Lower leg skin (tissue), 4 donors: ENCODE results near the gene PSMD5. TPM values are rescaled to one million over a fixed set of nuclear protein-coding genes. Genes with fewer than 3 reads are reported as not detected.

ENCODE experiments used
- DNase-seq, 2 donors: peaks; one replicate each; pipeline ENCODE4 v3.0.0-alpha.2; 2019; ENCODE audit warnings: low spot score in 2 of 2
- H3K4me3 ChIP-seq: fragments of 200-600 bp; sonication (generic); 2 replicates; pipeline ENCODE4 v1.5.1; 2017; ENCODE audit warnings: mild to moderate bottlenecking, low read depth; ENCODE audit not compliant: poor library complexity, severe bottlenecking
- CTCF ChIP-seq, 3 donors: fragments of 450-650 bp; IDR thresholded peaks; one replicate each; pipeline ENCODE4 v1.5.1; 2016; ENCODE audit warnings: antibody characterized with exemption in 3 of 3, mild to moderate bottlenecking in 3 of 3, moderate library complexity in 2 of 3
- POLR2A ChIP-seq, 2 donors: fragments of 450-650 bp; IDR thresholded peaks; one replicate each; pipeline ENCODE4 v1.6.1; 2016 to 2017; ENCODE audit warnings: antibody characterized with exemption in 2 of 2, mild to moderate bottlenecking in 1 of 2, moderate library complexity in 1 of 2
- WGBS, 2 donors: methylation state at CpG; one replicate each; pipeline ENCODE4 v1.1.5; 2018; 5-methylcytosine and 5-hydroxymethylcytosine counted together
- intact Hi-C: fragments of 100-400 bp; cut with DNase I; formaldehyde crosslinking; loops from one replicate; pipeline ENCODE4 v1.15.0; 2023; ENCODE audit warnings: low total_unique reads
- total RNA-seq, 4 donors: library from RNA; depleted of rRNA; stranded (reverse); fragments of >200 nt; gene quantifications; one replicate each; pipeline ENCODE4 v1.1.0, GENCODE V29; 2016

Gene PSMD5
- total RNA-seq, 4 donors from 2014 or later: 30.1 to 63.7 (median 33.9) TPM

- peak; percentile 86 to 98 for DNase-seq
- 1% methylated on average over 38 to 51 of the region's 72 CpGs for WGBS, 2 donors
Observed at GRCh38 chr9:120792898-120793765, 49.6 kb downstream of the PSMD5 start, which contains the start of gene FBXW2. Gene FBXW2, minus strand, starts transcription at chr9:120793416. Its CDS starts 5,158 bp downstream, at chr9:120788258.

GRCh38 chr9:120791161-120791560, 51.6 kb downstream of the PSMD5 start:
- WGBS, 2 donors: 75 to 87% methylated on average over 3 of the region's 3 CpGs
- no peak overlapping the region for H3K4me3 ChIP-seq
- intact Hi-C loops: no loop called here
- no peak for DNase-seq
- TF ChIP-seq CTCF (IDR thresholded peaks at IDR 0.05) (no peak), POLR2A (IDR thresholded peaks at IDR 0.05) (no peak)

More at GRCh38 chr9:120792898-120793765, 49.6 kb downstream of the PSMD5 start, which contains the start of gene FBXW2:
- intact Hi-C loops: no loop called here
- peak in 1 of 2 donors; percentile 27 for TF ChIP-seq POLR2A (IDR thresholded peaks at IDR 0.05)
- TF ChIP-seq CTCF (IDR thresholded peaks at IDR 0.05): no peak
- peak within 1 kb of the TSS; percentile 86 for H3K4me3 ChIP-seq

- 74 to 77% methylated on average over 4 of the region's 4 CpGs for WGBS, 2 donors
- intact Hi-C loops: no loop called here
- DNase-seq: no peak
- no peak for TF ChIP-seq CTCF (IDR thresholded peaks at IDR 0.05)
- TF ChIP-seq POLR2A (IDR thresholded peaks at IDR 0.05): no peak
- H3K4me3 ChIP-seq: no peak overlapping the region
Observed at GRCh38 chr9:120787933-120788332, 54.8 kb downstream of the PSMD5 start.

- no peak for TF ChIP-seq POLR2A (IDR thresholded peaks at IDR 0.05)
- TF ChIP-seq CTCF (IDR thresholded peaks at IDR 0.05): no peak
- DNase-seq: no peak
- no peak overlapping the region for H3K4me3 ChIP-seq
- intact Hi-C loops: no loop called here
- 55 to 67% methylated on average over 2 of the region's 2 CpGs for WGBS, 2 donors
Observed at GRCh38 chr9:120783602-120784047, 59.1 kb downstream of the PSMD5 start.

GRCh38 chr9:120781236-120781635, 61.5 kb downstream of the PSMD5 start:
- no peak for DNase-seq
- no peak overlapping the region for H3K4me3 ChIP-seq
- TF ChIP-seq POLR2A (IDR thresholded peaks at IDR 0.05) (no peak), CTCF (IDR thresholded peaks at IDR 0.05) (no peak)
- intact Hi-C loops: no loop called here
- 58 to 64% methylated on average over 2 of the region's 2 CpGs for WGBS, 2 donors
